KOPT-K1 (cell line): ENCODE results near the gene DICER1.
"Not testable (repeated sequence)": the region's sequence is repeated elsewhere in the genome, so short reads cannot be mapped to it uniquely, and the experiment has no call there.

Experiments
- H3K27ac ChIP-seq: fragments of 200-600 bp; sonication (generic); 2 replicates; pipeline ENCODE4 v1.5.1; 2016; ENCODE audit warnings: antibody characterized with exemption, mild to moderate bottlenecking, low read depth, low read length; ENCODE audit not compliant: poor library complexity, severe bottlenecking
- H3K36me3 ChIP-seq: fragments of 200-600 bp; sonication (generic); 2 replicates; pipeline ENCODE4 v1.5.1; 2017; ENCODE audit warnings: antibody characterized with exemption, mild to moderate bottlenecking, low read length, moderate library complexity; ENCODE audit not compliant: insufficient read depth
- H3K9me3 ChIP-seq: fragments of 200-600 bp; sonication (generic); 2 replicates; pipeline ENCODE4 v1.5.1; 2017; ENCODE audit warnings: antibody characterized with exemption, low read length, mild to moderate bottlenecking; ENCODE audit not compliant: insufficient read depth, poor library complexity, severe bottlenecking

The DICER1 gene

DNA sequence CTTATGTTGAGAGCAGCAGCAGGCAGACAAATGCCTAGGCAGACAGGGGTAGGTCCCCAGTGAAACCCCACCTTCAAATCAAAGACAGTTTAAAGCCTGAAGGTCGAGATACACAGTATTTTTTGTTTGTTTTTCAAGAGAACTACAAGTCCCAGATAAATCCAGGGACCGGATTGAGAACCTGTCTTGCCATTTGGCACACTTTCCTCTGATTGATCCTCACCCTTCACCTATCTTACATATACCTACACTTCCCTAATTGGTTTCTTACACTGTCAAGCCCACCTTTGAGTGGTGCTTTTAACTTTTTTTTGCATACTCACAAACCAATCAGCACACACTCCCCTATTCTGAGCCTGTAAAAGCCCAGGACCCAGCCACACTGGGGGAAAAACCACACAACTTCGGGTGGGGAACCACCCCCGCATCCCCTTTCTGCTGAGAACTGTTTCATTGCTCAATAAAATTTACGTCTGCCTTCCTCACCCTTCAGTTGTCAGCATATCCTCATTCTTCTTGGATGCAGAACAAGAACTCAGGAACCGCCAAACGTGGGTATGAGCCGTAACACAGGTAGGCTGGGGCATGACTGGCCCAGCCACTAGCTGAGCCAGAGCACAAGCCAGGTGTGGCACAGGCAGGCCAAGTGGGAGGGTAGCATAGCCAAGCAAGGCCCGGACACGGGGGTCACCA lies 11.1 kb downstream of the DICER1 start:
- Histone ChIP-seq H3K27ac (no peak overlapping the region), H3K9me3 (peaks cover 33% of the 10 kb centered on the region), H3K36me3 (peaks cover 18% of the 10 kb centered on the region)

GRCh38 chr14:95144849-95145248 lies 12.5 kb downstream of the DICER1 start:
- peaks cover 27% of the 10 kb centered on the region for H3K36me3 ChIP-seq
- H3K27ac ChIP-seq, result no peak overlapping the region
- peaks cover 33% of the 10 kb centered on the region for H3K9me3 ChIP-seq

GRCh38 chr14:95143808-95144620 lies 13.3 kb downstream of the DICER1 start:
- H3K27ac ChIP-seq, result no peak overlapping the region
- H3K9me3 ChIP-seq, result peaks cover 33% of the 10 kb centered on the region
- H3K36me3 ChIP-seq, result peaks cover 34% of the 10 kb centered on the region

- no peak overlapping the region for H3K27ac ChIP-seq
- H3K9me3 ChIP-seq, result peaks cover 28% of the 10 kb centered on the region
- H3K36me3 ChIP-seq, result peaks cover 34% of the 10 kb centered on the region
Observed at GRCh38 chr14:95142208-95142607, 15.1 kb downstream of the DICER1 start.

DNA sequence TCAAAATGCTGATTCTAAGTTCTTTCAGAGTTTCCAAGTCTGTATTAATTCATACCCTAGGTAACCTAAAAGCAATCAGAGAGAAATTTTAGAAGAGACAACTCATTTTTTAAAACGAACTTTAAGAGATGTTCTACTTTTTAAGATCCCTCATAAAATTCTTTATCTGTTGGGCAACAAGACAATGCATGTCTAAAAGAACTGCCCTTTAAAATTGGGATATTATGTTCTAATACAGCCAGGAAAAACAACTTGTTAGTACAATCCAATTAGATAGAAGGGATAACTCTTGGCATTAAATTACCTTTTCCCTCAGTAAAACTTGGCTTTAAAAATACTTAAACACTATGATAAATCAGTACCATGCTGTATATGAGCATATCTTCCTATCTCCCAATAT lies 15.6 kb downstream of the DICER1 start:
- H3K27ac ChIP-seq, result no peak overlapping the region
- H3K9me3 ChIP-seq, result peaks cover 22% of the 10 kb centered on the region
- peaks cover 34% of the 10 kb centered on the region for H3K36me3 ChIP-seq

- Histone ChIP-seq H3K27ac (no peak overlapping the region), H3K36me3 (peaks cover 29% of the 10 kb centered on the region), H3K9me3 (peaks cover 9% of the 10 kb centered on the region)
Observed at GRCh38 chr14:95140060-95140858, 17.1 kb downstream of the DICER1 start.

- H3K9me3 ChIP-seq, result no peaks in the 10 kb centered on the region
- H3K27ac ChIP-seq, result no peak overlapping the region
- peaks cover 29% of the 10 kb centered on the region for H3K36me3 ChIP-seq
Observed at GRCh38 chr14:95138876-95139275, 18.5 kb downstream of the DICER1 start.

GRCh38 chr14:95138455-95138854 lies 18.9 kb downstream of the DICER1 start:
- peaks cover 29% of the 10 kb centered on the region for H3K36me3 ChIP-seq
- H3K9me3 ChIP-seq, H3K27ac ChIP-seq: not testable (repeated sequence)

DNA sequence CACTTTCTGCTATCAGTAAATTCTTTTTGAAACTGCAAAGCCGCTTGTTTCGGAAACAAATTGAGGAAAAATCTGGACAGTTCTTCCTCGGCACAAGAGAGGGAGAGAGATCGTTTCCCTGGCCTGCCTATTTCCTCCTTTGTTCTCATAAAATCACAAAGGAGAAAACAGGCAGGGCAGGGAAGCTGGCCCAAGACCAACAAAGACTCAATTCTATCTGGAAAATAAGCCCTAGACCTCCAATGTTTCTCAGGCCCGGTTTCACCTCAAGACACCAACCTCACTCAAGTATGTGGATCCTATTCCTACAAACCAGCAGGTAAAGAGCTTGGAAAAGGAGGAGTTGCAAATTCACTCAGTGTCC lies 19.5 kb downstream of the DICER1 start:
- Histone ChIP-seq H3K36me3 (peaks cover 36% of the 10 kb centered on the region), H3K9me3 (no peaks in the 10 kb centered on the region), H3K27ac (no peak overlapping the region)

DNA sequence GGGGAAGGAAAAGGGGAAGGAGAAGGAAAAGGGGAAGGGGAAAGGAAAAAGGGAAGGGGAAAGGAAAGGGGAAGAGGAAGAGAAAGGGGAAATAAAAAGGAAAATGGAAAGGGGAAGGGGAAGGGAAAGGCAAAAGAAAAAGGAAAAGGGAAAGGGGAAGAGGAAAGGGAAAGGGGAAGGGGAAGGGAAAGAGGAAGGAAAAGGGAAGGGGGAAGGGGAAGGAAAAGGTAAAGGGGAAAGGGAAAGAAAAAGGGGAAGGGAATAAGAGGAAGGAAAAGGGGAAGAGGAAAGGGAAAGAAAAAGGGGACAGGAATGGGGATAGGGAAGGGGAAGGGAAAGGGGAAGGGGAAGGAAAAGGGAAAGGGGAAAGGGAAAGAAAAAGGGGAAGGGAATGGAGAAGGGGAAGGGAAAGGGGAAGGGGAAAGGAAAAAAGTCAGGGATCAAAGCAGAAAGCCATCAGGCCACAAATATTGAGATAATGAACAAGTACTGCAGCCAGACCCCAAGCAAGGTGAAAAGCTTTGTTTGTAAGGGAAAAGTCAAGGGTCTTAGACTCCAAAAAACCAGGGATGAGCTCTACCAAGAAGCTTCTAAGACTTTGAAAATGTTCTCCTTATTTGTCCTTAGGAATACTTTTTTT lies 20.0 kb downstream of the DICER1 start:
- Histone ChIP-seq H3K9me3 (no peaks in the 10 kb centered on the region), H3K27ac (no peak overlapping the region), H3K36me3 (peaks cover 41% of the 10 kb centered on the region)

- Histone ChIP-seq H3K36me3 (peaks cover 48% of the 10 kb centered on the region), H3K9me3 (no peaks in the 10 kb centered on the region), H3K27ac (no peak overlapping the region)
Observed at GRCh38 chr14:95136631-95137030, 20.7 kb downstream of the DICER1 start.

DNA sequence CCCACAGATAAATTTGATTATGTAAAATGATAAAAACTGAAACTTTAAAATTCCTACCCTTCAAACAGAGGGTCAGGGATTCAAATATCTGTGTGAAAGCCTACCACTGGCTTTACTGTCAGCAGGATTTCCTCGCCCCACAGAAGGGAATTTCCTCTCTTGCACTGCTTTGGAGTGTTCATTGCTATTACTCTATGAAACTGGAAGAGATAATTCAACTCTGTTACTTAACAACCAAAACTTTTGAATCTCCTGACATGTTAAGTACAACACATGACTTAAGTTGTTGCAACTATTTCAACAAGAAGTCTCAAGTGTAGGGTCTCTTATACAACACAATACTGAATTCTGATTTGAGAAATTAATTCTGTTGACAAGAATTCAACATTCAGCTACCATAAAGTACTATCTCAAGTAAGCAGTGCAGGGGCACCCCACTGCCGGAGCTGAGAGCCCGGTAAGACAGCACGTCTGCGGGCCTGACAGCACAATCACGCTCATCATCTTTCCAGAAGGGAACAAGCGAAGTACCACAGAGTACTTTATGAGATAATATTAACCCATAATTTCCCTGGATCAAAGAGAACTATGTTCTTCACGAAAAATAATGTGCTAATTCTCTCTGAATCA lies 22.9 kb downstream of the DICER1 start:
- Histone ChIP-seq H3K27ac (no peak overlapping the region), H3K9me3 (no peaks in the 10 kb centered on the region), H3K36me3 (peaks cover 56% of the 10 kb centered on the region)

DNA sequence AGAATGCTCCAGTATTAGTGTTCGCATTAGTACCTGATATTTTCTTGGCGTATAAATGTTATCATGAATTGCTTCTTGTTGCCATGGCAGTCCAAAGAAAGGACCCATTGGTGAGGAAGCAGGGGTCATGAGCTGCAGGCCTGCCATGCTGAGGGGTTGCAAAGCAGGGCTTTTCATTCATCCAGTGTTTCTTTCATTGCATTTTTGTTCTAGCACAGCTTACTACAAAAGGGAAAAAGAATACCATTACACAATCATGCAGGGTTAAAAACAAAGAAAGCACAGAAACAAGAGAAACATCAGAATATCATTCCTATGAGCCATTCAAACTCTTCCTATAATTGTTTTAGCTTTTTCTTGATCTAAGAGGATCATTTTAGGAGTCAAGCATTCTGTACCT lies 24.0 kb downstream of the DICER1 start:
- Histone ChIP-seq H3K36me3 (peaks cover 64% of the 10 kb centered on the region), H3K27ac (no peak overlapping the region), H3K9me3 (no peaks in the 10 kb centered on the region)

DNA sequence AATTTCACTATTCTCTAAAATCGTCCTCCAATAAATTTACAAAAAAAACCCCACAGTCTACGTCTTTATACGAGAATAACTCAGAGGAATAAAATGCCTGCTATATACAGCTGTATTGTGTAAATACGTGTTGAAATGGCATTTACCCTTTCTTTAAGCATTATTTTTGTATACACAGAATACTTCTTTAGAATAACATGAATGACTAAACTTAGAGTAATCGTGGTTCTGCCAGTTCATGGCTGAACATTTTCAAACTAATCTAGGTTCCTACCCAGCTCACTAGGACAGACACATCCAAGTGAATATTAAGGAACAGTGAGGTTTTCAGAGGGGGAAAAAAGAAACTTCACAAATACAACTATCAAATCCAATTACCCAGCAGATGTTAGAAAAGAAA lies 24.6 kb downstream of the DICER1 start:
- peaks cover 65% of the 10 kb centered on the region for H3K36me3 ChIP-seq
- no peak overlapping the region for H3K27ac ChIP-seq
- H3K9me3 ChIP-seq, result no peaks in the 10 kb centered on the region
